GM19438 (cell line): ENCODE measurements around the gene TNRC6B.
"Not testable (repeated sequence)": the region's sequence is repeated elsewhere in the genome, so short reads cannot be mapped to it uniquely, and the experiment has no call there.

Source experiments
- ATAC-seq: cut with Tn5 transposase; IDR thresholded peaks from one replicate; pipeline ENCODE4 v1.9.1; 2021; ENCODE audit warnings: low read depth; ENCODE audit not compliant: unreplicated experiment

The TNRC6B gene

GRCh38 chr22:40276996-40277823, 99.5 kb downstream of the TNRC6B start:
- no peak for ATAC-seq

GRCh38 chr22:40279017-40279416, 101.3 kb downstream of the TNRC6B start:
- no peak for ATAC-seq

GRCh38 chr22:40281717-40282116, 104.0 kb downstream of the TNRC6B start:
- no peak for ATAC-seq

GRCh38 chr22:40285513-40285912, 107.8 kb downstream of the TNRC6B start:
- no peak for ATAC-seq

- peak; percentile 70 for ATAC-seq
Measured at GRCh38 chr22:40289991-40290459, 112.3 kb downstream of the TNRC6B start.

GRCh38 chr22:40290516-40290915, 112.8 kb downstream of the TNRC6B start:
- ATAC-seq: no peak

- ATAC-seq: no peak
Measured at GRCh38 chr22:40294696-40295095, 117.0 kb downstream of the TNRC6B start.

GRCh38 chr22:40300316-40300715, 122.6 kb downstream of the TNRC6B start:
- ATAC-seq: no peak

GRCh38 chr22:40300884-40301672, 123.4 kb downstream of the TNRC6B start:
- peak; percentile 87 for ATAC-seq

- ATAC-seq: no peak
Measured at GRCh38 chr22:40302149-40302548, 124.4 kb downstream of the TNRC6B start.

- ATAC-seq: no peak
Measured at GRCh38 chr22:40305625-40306024, 127.9 kb downstream of the TNRC6B start.

GRCh38 chr22:40308999-40309573, 131.4 kb downstream of the TNRC6B start:
- no peak for ATAC-seq

GRCh38 chr22:40309631-40310030, 131.9 kb downstream of the TNRC6B start:
- ATAC-seq: no peak

- ATAC-seq: no peak
Measured at GRCh38 chr22:40310081-40310767, 132.5 kb downstream of the TNRC6B start.

GRCh38 chr22:40310768-40311120, 133.0 kb downstream of the TNRC6B start:
- ATAC-seq: no peak

- not testable (repeated sequence) for ATAC-seq
Measured at GRCh38 chr22:40311646-40312045, 133.9 kb downstream of the TNRC6B start.

GRCh38 chr22:40312050-40312449, 134.3 kb downstream of the TNRC6B start:
- ATAC-seq: no peak

- ATAC-seq: no peak
Measured at GRCh38 chr22:40313007-40313406, 135.3 kb downstream of the TNRC6B start.

GRCh38 chr22:40314041-40314440, 136.3 kb downstream of the TNRC6B start:
- no peak for ATAC-seq

- no peak for ATAC-seq
Measured at GRCh38 chr22:40320687-40321086, 143.0 kb downstream of the TNRC6B start.

- no peak for ATAC-seq
Measured at GRCh38 chr22:40322021-40322420, 144.3 kb downstream of the TNRC6B start.
